Testis (tissue), 3 donors: ENCODE measurements around the gene MEDAG. TPM values are rescaled to one million over a fixed set of nuclear protein-coding genes. Genes with fewer than 3 reads are reported as not detected.

ENCODE experiments used
- DNase-seq: peaks from one replicate; pipeline ENCODE4 v3.0.0-alpha.2; 2019
- H3K27ac ChIP-seq, 2 donors: fragments of 200-600 bp; sonication (generic); one replicate each; pipeline ENCODE4 v1.5.1; 2019
- H3K27me3 ChIP-seq: fragments of 200-600 bp; sonication (generic); one replicate; pipeline ENCODE4 v1.5.1; 2019
- H3K36me3 ChIP-seq: fragments of 200-600 bp; sonication (generic); one replicate; pipeline ENCODE4 v1.5.1; 2017; ENCODE audit warnings: low read depth; ENCODE audit errors: missing control alignments
- H3K4me1 ChIP-seq: fragments of 200-600 bp; sonication (generic); one replicate; pipeline ENCODE4 v1.5.1; 2019
- H3K4me3 ChIP-seq, 2 donors: fragments of 200-600 bp; sonication (generic); one replicate each; pipeline ENCODE4 v1.5.1; 2017 to 2019
- H3K9me3 ChIP-seq: fragments of 200-600 bp; sonication (generic); one replicate; pipeline ENCODE4 v1.5.1; 2017
- CTCF ChIP-seq, 3 experiments: fragments of 450-650 bp in 2 of 3; fragments of 200-600 bp in 1 of 3; sonication (generic) in 1 of 3; IDR thresholded peaks; one replicate each; pipeline ENCODE4 v1.5.1; 2016 to 2019; ENCODE audit warnings: antibody characterized with exemption in 3 of 3, mild to moderate bottlenecking in 2 of 3, moderate library complexity in 1 of 3
- POLR2A ChIP-seq: fragments of 450-650 bp; IDR thresholded peaks from one replicate; pipeline ENCODE4 v1.6.1; 2017; ENCODE audit warnings: antibody characterized with exemption, mild to moderate bottlenecking, moderate library complexity
- WGBS, 2 donors: methylation state at CpG; one replicate each; pipeline ENCODE4 v1.1.5; 2018; 5-methylcytosine and 5-hydroxymethylcytosine counted together
- intact Hi-C: fragments of 100-400 bp; cut with DNase I; formaldehyde crosslinking; loops from one replicate; pipeline ENCODE4 v1.15.1; 2023; ENCODE audit warnings: low total_unique reads
- polyA plus RNA-seq: library from polyadenylated mRNA; stranded (reverse); fragments of 350-450 nt; fragmentation: Illumina TruSeq; extraction: RNeasy Lipid Tissue Mini Kit (QIAGEN cat#74804); gene quantifications from one replicate; pipeline ENCODE4 v1.2.3, GENCODE V29; 2014; ENCODE audit warnings: low read depth, low replicate concordance; ENCODE audit not compliant: insufficient read depth
- total RNA-seq, 2 donors: library from RNA; depleted of rRNA; stranded (reverse); fragments of >200 nt; gene quantifications; one replicate each; pipeline ENCODE4 v1.2.3, GENCODE V29; 2016

MEDAG gene
- total and polyA plus RNA-seq, 3 donors from 2014 or later: 9.6 to 23.1 (median 17.7) TPM

GRCh38 chr13:30861836-30862467 lies 44.1 kb upstream of the MEDAG start:
- TF ChIP-seq CTCF (IDR thresholded peaks at IDR 0.05): no peak
- no peak for TF ChIP-seq POLR2A
- intact Hi-C loops: no loop called here
- H3K27ac ChIP-seq: no peak overlapping the region
- no peaks in the 10 kb centered on the region for H3K9me3 ChIP-seq
- H3K4me1 ChIP-seq: peaks cover 24% of the 10 kb centered on the region
- no peak overlapping the region for H3K4me3 ChIP-seq
- H3K27me3 ChIP-seq: no peaks in the 10 kb centered on the region
- no peak for DNase-seq
- WGBS, 2 donors: 92 to 95% methylated on average over 7 of the region's 7 CpGs
- H3K36me3 ChIP-seq: no peaks in the 10 kb centered on the region

- Histone ChIP-seq H3K4me1 (peaks cover 24% of the 10 kb centered on the region), H3K9me3 (no peaks in the 10 kb centered on the region), H3K4me3 (no peak overlapping the region), H3K27ac (no peak overlapping the region), H3K36me3 (no peaks in the 10 kb centered on the region), H3K27me3 (no peaks in the 10 kb centered on the region)
- DNase-seq: peak; percentile 76
- intact Hi-C loops: no loop called here
- TF ChIP-seq POLR2A: no peak
- TF ChIP-seq CTCF (IDR thresholded peaks at IDR 0.05): no peak
- 41 to 53% methylated on average over 16 to 17 of the region's 17 CpGs for WGBS, 2 donors
Measured at GRCh38 chr13:30862707-30863106, 43.4 kb upstream of the MEDAG start.

GRCh38 chr13:30863231-30863630 lies 42.8 kb upstream of the MEDAG start:
- TF ChIP-seq POLR2A: no peak
- no peak for TF ChIP-seq CTCF (IDR thresholded peaks at IDR 0.05)
- no peak overlapping the region for H3K4me3 ChIP-seq
- no peak overlapping the region for H3K27ac ChIP-seq
- no peaks in the 10 kb centered on the region for H3K27me3 ChIP-seq
- WGBS, 2 donors: 87 to 88% methylated on average over 8 of the region's 8 CpGs
- DNase-seq: no peak
- no peaks in the 10 kb centered on the region for H3K36me3 ChIP-seq
- intact Hi-C loops: no loop called here
- peaks cover 24% of the 10 kb centered on the region for H3K4me1 ChIP-seq
- H3K9me3 ChIP-seq: no peaks in the 10 kb centered on the region

- no peaks in the 10 kb centered on the region for H3K36me3 ChIP-seq
- no peak overlapping the region for H3K4me3 ChIP-seq
- no peak for DNase-seq
- intact Hi-C loops: no loop called here
- H3K27me3 ChIP-seq: no peaks in the 10 kb centered on the region
- H3K4me1 ChIP-seq: peaks cover 24% of the 10 kb centered on the region
- peak overlapping the region in 1 of 2 donors; percentile 68 for H3K27ac ChIP-seq
- no peaks in the 10 kb centered on the region for H3K9me3 ChIP-seq
- 88 to 97% methylated on average over 7 of the region's 7 CpGs for WGBS, 2 donors
- TF ChIP-seq CTCF (IDR thresholded peaks at IDR 0.05) (no peak), POLR2A (no peak)
Measured at GRCh38 chr13:30863796-30864195, 42.3 kb upstream of the MEDAG start.
